Parathyroid adenoma (tissue), 2 donors: ENCODE data around the gene TSPAN2.

Experiments
- H2AFZ ChIP-seq: fragments of 300-600 bp; sonication (generic); one replicate; pipeline ENCODE4 v1.7.0; 2017; ENCODE audit warnings: antibody characterized with exemption, mild to moderate bottlenecking
- H3K27ac ChIP-seq: fragments of 300-600 bp; sonication (generic); one replicate; pipeline ENCODE4 v1.7.0; 2017
- H3K27me3 ChIP-seq: fragments of 300-600 bp; sonication (generic); one replicate; pipeline ENCODE4 v1.7.0; 2017; ENCODE audit warnings: low read length; ENCODE audit not compliant: control insufficient read depth, insufficient read depth
- H3K36me3 ChIP-seq: fragments of 300-600 bp; sonication (generic); one replicate; pipeline ENCODE4 v1.7.0; 2017; ENCODE audit warnings: low read length; ENCODE audit not compliant: control insufficient read depth, insufficient read depth
- H3K4me1 ChIP-seq: fragments of 300-600 bp; sonication (generic); one replicate; pipeline ENCODE4 v1.7.0; 2017; ENCODE audit warnings: control low read depth
- H3K4me2 ChIP-seq: fragments of 300-600 bp; sonication (generic); one replicate; pipeline ENCODE4 v1.7.0; 2017; ENCODE audit warnings: low read length
- H3K4me3 ChIP-seq: fragments of 300-600 bp; sonication (generic); one replicate; pipeline ENCODE4 v1.7.0; 2017; ENCODE audit warnings: low read depth, low read length
- H3K79me2 ChIP-seq: fragments of 300-600 bp; sonication (generic); one replicate; pipeline ENCODE4 v1.7.0; 2017; ENCODE audit warnings: control low read depth
- H3K9ac ChIP-seq: fragments of 300-600 bp; sonication (generic); one replicate; pipeline ENCODE4 v1.7.0; 2017; ENCODE audit warnings: mild to moderate bottlenecking
- H3K9me3 ChIP-seq: fragments of 300-600 bp; sonication (generic); one replicate; pipeline ENCODE4 v1.7.0; 2017; ENCODE audit warnings: low read length; ENCODE audit not compliant: control insufficient read depth
- CTCF ChIP-seq: fragments of 300-600 bp; sonication (generic); IDR thresholded peaks from one replicate; pipeline ENCODE4 v1.7.0; 2017; ENCODE audit warnings: antibody characterized with exemption, mild to moderate bottlenecking
- donor health status: primary hyperparathyroidism.

TSPAN2 gene

DNA sequence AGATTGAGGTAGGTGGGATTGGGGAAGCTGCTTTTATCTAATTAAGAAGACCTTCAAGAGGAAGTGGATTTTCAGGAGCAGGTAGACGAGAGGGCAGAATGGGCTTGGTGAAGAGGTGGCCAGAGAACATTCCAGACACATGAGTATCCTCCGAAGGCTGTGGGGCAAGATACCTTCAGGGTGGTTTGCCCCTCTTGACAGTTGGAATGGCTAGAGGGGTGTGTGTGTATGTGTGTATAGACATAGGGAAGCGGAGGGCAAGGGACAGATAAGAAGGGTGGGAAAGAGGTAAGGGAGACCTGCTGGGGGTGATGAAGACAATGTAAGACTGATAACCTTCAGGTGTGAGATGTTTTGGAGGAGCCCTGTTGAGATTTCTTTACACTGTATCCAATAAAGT lies 46.8 kb upstream of the TSPAN2 start:
- Histone ChIP-seq H3K9me3 (no peaks in the 10 kb centered on the region), H3K27ac (no peak overlapping the region), H2AFZ (no peak overlapping the region), H3K4me3 (no peak overlapping the region), H3K4me1 (no peaks in the 10 kb centered on the region), H3K79me2 (no peaks in the 10 kb centered on the region), H3K4me2 (no peak overlapping the region), H3K9ac (no peak overlapping the region), H3K27me3 (no peaks in the 10 kb centered on the region), H3K36me3 (no peaks in the 10 kb centered on the region)
- no peak for TF ChIP-seq CTCF

GRCh38 chr1:115135681-115136080 lies 46.4 kb upstream of the TSPAN2 start:
- Histone ChIP-seq H3K27ac (no peak overlapping the region), H2AFZ (no peak overlapping the region), H3K9ac (no peak overlapping the region)

GRCh38 chr1:115134850-115135480 lies 45.7 kb upstream of the TSPAN2 start:
- Histone ChIP-seq H3K27ac (no peak overlapping the region), H2AFZ (no peak overlapping the region), H3K4me3 (no peak overlapping the region), H3K36me3 (no peaks in the 10 kb centered on the region), H3K9ac (no peak overlapping the region), H3K27me3 (no peaks in the 10 kb centered on the region), H3K9me3 (no peaks in the 10 kb centered on the region), H3K4me2 (no peak overlapping the region), H3K4me1 (no peaks in the 10 kb centered on the region), H3K79me2 (no peaks in the 10 kb centered on the region)
- no peak for TF ChIP-seq CTCF

More at GRCh38 chr1:115135681-115136080, 46.4 kb upstream of the TSPAN2 start:
- no peak overlapping the region for H3K4me3 ChIP-seq
- no peaks in the 10 kb centered on the region for H3K9me3 ChIP-seq
- no peak overlapping the region for H3K4me2 ChIP-seq
- no peaks in the 10 kb centered on the region for H3K4me1 ChIP-seq
- H3K79me2 ChIP-seq: no peaks in the 10 kb centered on the region
- TF ChIP-seq CTCF: no peak
- H3K36me3 ChIP-seq: no peaks in the 10 kb centered on the region
- no peaks in the 10 kb centered on the region for H3K27me3 ChIP-seq

- no peak for TF ChIP-seq CTCF
- Histone ChIP-seq H3K27ac (no peak overlapping the region), H3K9me3 (no peaks in the 10 kb centered on the region), H3K9ac (no peak overlapping the region), H3K36me3 (no peaks in the 10 kb centered on the region), H3K4me2 (no peak overlapping the region), H3K4me1 (no peaks in the 10 kb centered on the region), H3K27me3 (no peaks in the 10 kb centered on the region), H2AFZ (no peak overlapping the region), H3K79me2 (no peaks in the 10 kb centered on the region), H3K4me3 (no peak overlapping the region)
Observed at GRCh38 chr1:115134231-115134630, 44.9 kb upstream of the TSPAN2 start.

DNA sequence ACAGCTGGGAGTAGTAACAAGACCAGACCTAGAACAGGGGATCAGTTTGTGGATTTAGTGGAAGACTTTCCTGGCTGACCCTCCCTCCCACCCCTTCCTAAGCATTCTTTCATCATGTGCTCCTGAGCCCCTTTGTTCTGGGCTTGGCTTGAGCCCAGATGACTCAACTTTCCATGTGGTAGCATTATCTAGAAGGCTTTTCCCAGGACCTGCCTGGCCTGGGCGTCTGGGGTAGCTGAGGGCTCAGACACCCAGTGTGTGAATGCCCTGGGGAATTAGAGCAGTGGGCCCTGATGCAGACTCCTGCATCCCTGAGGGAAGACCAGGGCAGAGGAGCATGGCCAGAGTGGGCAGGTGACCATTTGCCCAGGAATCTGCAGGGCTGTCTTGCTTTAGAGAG lies 44.1 kb upstream of the TSPAN2 start:
- Histone ChIP-seq H3K4me3 (no peak overlapping the region), H3K9ac (no peak overlapping the region), H3K36me3 (no peaks in the 10 kb centered on the region), H3K27me3 (no peaks in the 10 kb centered on the region), H3K27ac (no peak overlapping the region), H3K9me3 (no peaks in the 10 kb centered on the region), H3K4me1 (no peaks in the 10 kb centered on the region), H3K79me2 (no peaks in the 10 kb centered on the region), H2AFZ (no peak overlapping the region), H3K4me2 (no peak overlapping the region)
- TF ChIP-seq CTCF: no peak
